OCI-LY7 (cell line): ENCODE data around the gene FLVCR2. TPM values are rescaled to one million over a fixed set of nuclear protein-coding genes. Genes with fewer than 3 reads are reported as not detected.

Experiments
- BruUV-seq: library from RNA; stranded (reverse); fragments of 400-500 nt; replicated peaks from 2 replicates; lab custom pipeline; 2021; lab: Mats Ljungman, UMichigan
- CTCF ChIA-PET: fragments of 300-600 bp; sonication (Branson Sonifier 250); formaldehyde crosslinking; loops from one replicate; lab custom pipeline; 2022; ENCODE audit warnings: antibody characterized with exemption; ENCODE audit not compliant: unreplicated experiment; lab: Charles Lee
- POLR2A ChIA-PET: fragments of 300-600 bp; sonication (Branson Sonifier 250); formaldehyde crosslinking; loops from one replicate; lab custom pipeline; 2022; ENCODE audit warnings: antibody characterized with exemption; lab: Charles Lee
- DNase-seq: peaks from one replicate; pipeline ENCODE4 v3.0.0-alpha.2; 2015; ENCODE audit warnings: low spot score
- H2AFZ ChIP-seq: fragments of 200-600 bp; sonication (generic), shearing (Covaris generic); 2 replicates; pipeline ENCODE4 v1.6.1; 2014; ENCODE audit warnings: mild to moderate bottlenecking, antibody characterized with exemption, low read length, moderate library complexity
- H3K27ac ChIP-seq: fragments of 200-600 bp; sonication (generic); 2 replicates; pipeline ENCODE4 v1.5.1; 2014; ENCODE audit warnings: mixed run types, low read depth, mild to moderate bottlenecking, moderate library complexity, low read length, inconsistent platforms; ENCODE audit not compliant: poor library complexity, severe bottlenecking
- H3K36me3 ChIP-seq: fragments of 200-600 bp; sonication (generic); 2 replicates; pipeline ENCODE4 v1.6.1; 2014; ENCODE audit warnings: mild to moderate bottlenecking, antibody characterized with exemption, low read length, moderate library complexity, mixed read lengths; ENCODE audit not compliant: insufficient read depth
- H3K4me1 ChIP-seq: fragments of 200-600 bp; sonication (generic); 2 replicates; pipeline ENCODE4 v1.5.1; 2014; ENCODE audit warnings: mild to moderate bottlenecking, low read length; ENCODE audit not compliant: insufficient read depth, poor library complexity, severe bottlenecking
- H3K4me2 ChIP-seq: fragments of 200-600 bp; sonication (generic); 2 replicates; pipeline ENCODE4 v1.6.1; 2014; ENCODE audit warnings: mild to moderate bottlenecking, low read length
- H3K4me3 ChIP-seq: fragments of 200-600 bp; sonication (generic); 2 replicates; pipeline ENCODE4 v1.5.1; 2014; ENCODE audit warnings: mild to moderate bottlenecking, low read depth, low read length; ENCODE audit not compliant: poor library complexity, severe bottlenecking
- H3K79me2 ChIP-seq: fragments of 200-600 bp; sonication (generic); 2 replicates; pipeline ENCODE4 v1.6.1; 2016; ENCODE audit warnings: low read depth, mild to moderate bottlenecking, low read length, moderate library complexity, mixed read lengths; ENCODE audit not compliant: insufficient read depth
- H3K9me2 ChIP-seq: fragments of 200-600 bp; sonication (generic); 2 replicates; pipeline ENCODE4 v1.6.1; 2016; ENCODE audit warnings: mild to moderate bottlenecking, low read length, mixed read lengths; ENCODE audit not compliant: insufficient read depth
- H3K9me3 ChIP-seq: fragments of 200-600 bp; sonication (generic); 2 replicates; pipeline ENCODE4 v1.6.1; 2014; ENCODE audit warnings: mild to moderate bottlenecking, mixed run types, low read length, mixed read lengths
- H4K20me1 ChIP-seq: fragments of 200-600 bp; sonication (generic); 2 replicates; pipeline ENCODE4 v1.6.1; 2014; ENCODE audit warnings: mild to moderate bottlenecking, antibody characterized with exemption, low read length, moderate library complexity, mixed read lengths; ENCODE audit not compliant: insufficient read depth
- EZH2phosphoT487 ChIP-seq: fragments of 200-600 bp; sonication (generic); IDR thresholded peaks from 2 replicates; pipeline ENCODE4 v1.6.1; 2018; ENCODE audit warnings: low read depth, borderline replicate concordance, mild to moderate bottlenecking, mixed run types, antibody characterized with exemption, low read length, moderate library complexity, mixed read lengths
- intact Hi-C: fragments of 100-400 bp; cut with micrococcal nuclease; formaldehyde crosslinking; loops from one replicate; pipeline ENCODE4 v1.10.0; 2022; ENCODE audit not compliant: unreplicated experiment
- total RNA-seq, 2 experiments: library from RNA; depleted of rRNA in 1 of 2; stranded (reverse); fragments of >200 nt in 1 of 2; shearing (Covaris generic) in 1 of 2; gene quantifications; 2 replicates each; pipeline ENCODE4 v1.2.3, GENCODE V29; 2014 to 2022
- TF ChIP-seq, protein P1 (sequence below): fragments of 200-600 bp; sonication (generic); conservative IDR thresholded peaks from 2 replicates; pipeline ENCODE4 v1.5.1; 2014; ENCODE audit warnings: mild to moderate bottlenecking, antibody characterized with exemption, low read length, moderate library complexity, mixed read lengths

FLVCR2 gene
- total RNA-seq, 2 experiments from 2014 or later: not detected

DNA sequence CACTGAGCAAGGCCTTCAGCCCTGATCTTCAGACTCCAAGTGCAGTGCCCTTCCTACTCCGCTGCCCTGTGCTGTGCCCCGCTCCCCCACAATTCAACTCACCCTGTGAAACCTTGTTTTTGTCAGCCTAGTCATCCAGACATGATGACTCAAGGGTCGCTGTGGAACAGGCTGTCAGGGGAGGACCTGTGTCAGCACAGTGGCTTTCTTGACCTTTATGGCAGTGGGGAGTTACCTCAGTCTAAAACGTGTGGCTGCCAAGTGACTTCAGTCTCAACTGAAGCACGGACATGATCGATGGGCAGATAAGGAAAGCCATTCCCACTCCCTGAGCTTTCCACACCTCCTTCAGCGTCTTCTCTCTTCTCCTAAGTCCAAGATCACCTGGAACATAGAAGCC is 16.3 kb upstream of the FLVCR2 start:
- no peak for TF ChIP-seq EZH2phosphoT487
- TF ChIP-seq, protein P1, sequence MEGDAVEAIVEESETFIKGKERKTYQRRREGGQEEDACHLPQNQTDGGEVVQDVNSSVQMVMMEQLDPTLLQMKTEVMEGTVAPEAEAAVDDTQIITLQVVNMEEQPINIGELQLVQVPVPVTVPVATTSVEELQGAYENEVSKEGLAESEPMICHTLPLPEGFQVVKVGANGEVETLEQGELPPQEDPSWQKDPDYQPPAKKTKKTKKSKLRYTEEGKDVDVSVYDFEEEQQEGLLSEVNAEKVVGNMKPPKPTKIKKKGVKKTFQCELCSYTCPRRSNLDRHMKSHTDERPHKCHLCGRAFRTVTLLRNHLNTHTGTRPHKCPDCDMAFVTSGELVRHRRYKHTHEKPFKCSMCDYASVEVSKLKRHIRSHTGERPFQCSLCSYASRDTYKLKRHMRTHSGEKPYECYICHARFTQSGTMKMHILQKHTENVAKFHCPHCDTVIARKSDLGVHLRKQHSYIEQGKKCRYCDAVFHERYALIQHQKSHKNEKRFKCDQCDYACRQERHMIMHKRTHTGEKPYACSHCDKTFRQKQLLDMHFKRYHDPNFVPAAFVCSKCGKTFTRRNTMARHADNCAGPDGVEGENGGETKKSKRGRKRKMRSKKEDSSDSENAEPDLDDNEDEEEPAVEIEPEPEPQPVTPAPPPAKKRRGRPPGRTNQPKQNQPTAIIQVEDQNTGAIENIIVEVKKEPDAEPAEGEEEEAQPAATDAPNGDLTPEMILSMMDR: no peak
- H3K4me1 ChIP-seq: no peaks in the 10 kb centered on the region
- POLR2A ChIA-PET: no interaction called here
- H4K20me1 ChIP-seq: no peaks in the 10 kb centered on the region
- H3K9me2 ChIP-seq: no peaks in the 10 kb centered on the region
- H3K27ac ChIP-seq: no peak overlapping the region
- BruUV-seq: no TSS peak
- H2AFZ ChIP-seq: no peak overlapping the region
- H3K36me3 ChIP-seq: no peaks in the 10 kb centered on the region
- no peaks in the 10 kb centered on the region for H3K79me2 ChIP-seq
- DNase-seq: no peak
- H3K4me2 ChIP-seq: no peak overlapping the region
- CTCF ChIA-PET: no interaction called here
- intact Hi-C loops: no loop called here
- H3K4me3 ChIP-seq: no peak overlapping the region
- H3K9me3 ChIP-seq: no peaks in the 10 kb centered on the region

GRCh38 chr14:75562489-75562888 is 15.9 kb upstream of the FLVCR2 start:
- H3K9me3 ChIP-seq: no peaks in the 10 kb centered on the region
- intact Hi-C loops: no loop called here
- TF ChIP-seq EZH2phosphoT487: no peak
- TF ChIP-seq, protein P1: no peak
- no peaks in the 10 kb centered on the region for H3K9me2 ChIP-seq
- POLR2A ChIA-PET: interaction anchor here (0.5 kb wide), 1 partner anchor 387 kb away, joined by 3 read pairs; no protein-coding TSS in a partner anchor
- no peak overlapping the region for H2AFZ ChIP-seq
- H3K4me1 ChIP-seq: no peaks in the 10 kb centered on the region
- CTCF ChIA-PET: no interaction called here
- no peaks in the 10 kb centered on the region for H4K20me1 ChIP-seq
- BruUV-seq: no TSS peak
- no peak overlapping the region for H3K27ac ChIP-seq
- no peaks in the 10 kb centered on the region for H3K79me2 ChIP-seq
- no peak overlapping the region for H3K4me3 ChIP-seq
- H3K36me3 ChIP-seq: no peaks in the 10 kb centered on the region
- no peak for DNase-seq
- no peak overlapping the region for H3K4me2 ChIP-seq

DNA sequence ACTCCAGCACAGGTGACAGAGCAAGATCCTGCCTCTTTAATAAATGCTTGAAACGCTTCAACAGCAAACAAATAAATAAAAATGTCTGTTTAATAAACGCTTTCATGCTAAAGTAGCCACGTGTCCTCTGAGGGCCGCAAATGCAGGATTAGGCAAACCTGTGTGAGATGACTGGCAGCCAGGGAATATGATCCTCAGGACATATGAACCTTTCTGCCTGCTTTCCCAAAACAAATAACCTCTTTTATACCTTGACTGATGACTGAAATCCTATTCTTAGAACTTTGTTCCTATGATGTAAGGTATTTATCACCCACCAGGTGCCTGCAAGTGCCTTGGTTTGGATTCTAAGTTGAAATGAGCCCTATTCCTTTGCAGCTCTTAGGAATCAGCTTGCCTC is 14.5 kb upstream of the FLVCR2 start:
- no peak for TF ChIP-seq EZH2phosphoT487
- TF ChIP-seq, protein P1: no peak
- no peaks in the 10 kb centered on the region for H3K9me3 ChIP-seq
- H3K4me1 ChIP-seq: no peaks in the 10 kb centered on the region
- H2AFZ ChIP-seq: no peak overlapping the region
- no peaks in the 10 kb centered on the region for H3K9me2 ChIP-seq
- H3K4me2 ChIP-seq: no peak overlapping the region
- no TSS peak for BruUV-seq
- H3K79me2 ChIP-seq: no peaks in the 10 kb centered on the region
- ChIA-PET POLR2A (interaction anchor here (0.7 kb wide), 1 partner anchor 10 kb away, joined by 5 read pairs; no protein-coding TSS in a partner anchor), CTCF (no interaction called here)
- no peak for DNase-seq
- intact Hi-C loops: no loop called here
- H4K20me1 ChIP-seq: no peaks in the 10 kb centered on the region
- no peaks in the 10 kb centered on the region for H3K36me3 ChIP-seq
- H3K4me3 ChIP-seq: no peak overlapping the region
- H3K27ac ChIP-seq: no peak overlapping the region
